Activated T-helper 17 cell treated with anti-CD3 and anti-CD28 coated beads, Interleukin-2, amount 50 U/mL, for 72 hours (primary cell): Measurements from ENCODE around the gene ADGRL3. TPM values are rescaled to one million over a fixed set of nuclear protein-coding genes. Genes with fewer than 3 reads are reported as not detected.

Experiments used
- ATAC-seq: fragments of 150-1000 bp; cut with Tn5 transposase; replicated peaks from 2 replicates; pipeline ENCODE4 v1.10.0; 2021; ENCODE audit warnings: mild to moderate bottlenecking, moderate library complexity
- H3K27ac Mint-ChIP-seq: one replicate; pipeline ENCODE4 v1.8.0; 2022; ENCODE audit warnings: mixed read lengths
- H3K27me3 Mint-ChIP-seq: one replicate; pipeline ENCODE4 v1.8.0; 2022; ENCODE audit warnings: mixed read lengths
- H3K36me3 Mint-ChIP-seq: one replicate; pipeline ENCODE4 v1.8.0; 2022; ENCODE audit warnings: low read depth, mild to moderate bottlenecking, mixed read lengths
- H3K4me1 Mint-ChIP-seq: one replicate; pipeline ENCODE4 v1.8.0; 2022; ENCODE audit warnings: mixed read lengths
- H3K4me3 Mint-ChIP-seq: one replicate; pipeline ENCODE4 v1.8.0; 2022; ENCODE audit warnings: mild to moderate bottlenecking, mixed read lengths
- H3K9me3 Mint-ChIP-seq: one replicate; pipeline ENCODE4 v1.8.0; 2022; ENCODE audit warnings: mixed read lengths
- total RNA-seq, 2 donors: library from RNA; stranded (reverse); gene quantifications; one replicate each; pipeline ENCODE4 v1.2.3, GENCODE V29; 2022

Gene ADGRL3
- total RNA-seq, 2 donors from 2014 or later = not detected

- no peak for ATAC-seq
- no peaks in the 10 kb centered on the region for H3K27me3 Mint-ChIP-seq
- H3K4me3 Mint-ChIP-seq = no peak overlapping the region
- H3K27ac Mint-ChIP-seq = no peak overlapping the region
- H3K9me3 Mint-ChIP-seq = no peaks in the 10 kb centered on the region
- H3K4me1 Mint-ChIP-seq = no peaks in the 10 kb centered on the region
- no peaks in the 10 kb centered on the region for H3K36me3 Mint-ChIP-seq
Measured at GRCh38 chr4:61666244-61666643, 466.1 kb downstream of the ADGRL3 start.

DNA sequence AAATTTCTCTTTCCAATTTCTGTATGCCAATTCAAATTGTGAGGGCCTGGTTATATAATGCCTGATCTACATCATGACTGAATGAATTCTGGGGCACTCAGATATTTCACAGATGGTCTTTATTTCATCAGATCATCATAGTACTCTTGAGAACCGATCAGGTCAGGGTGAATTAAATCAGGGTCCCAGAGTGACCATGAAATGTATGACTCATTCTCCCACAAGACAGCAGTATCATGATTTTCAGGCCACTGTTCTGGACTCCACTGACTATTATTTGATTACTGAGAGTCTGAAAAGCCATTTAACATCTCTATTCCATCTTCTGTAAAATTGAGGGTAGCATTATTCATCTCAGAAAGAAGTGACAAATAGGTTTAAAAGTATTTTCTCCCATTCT lies 471.5 kb downstream of the ADGRL3 start:
- Mint-ChIP-seq H3K4me1 (no peaks in the 10 kb centered on the region), H3K9me3 (peaks cover 5% of the 10 kb centered on the region), H3K27ac (no peak overlapping the region), H3K4me3 (no peak overlapping the region), H3K36me3 (no peaks in the 10 kb centered on the region), H3K27me3 (no peaks in the 10 kb centered on the region)
- ATAC-seq = no peak

DNA sequence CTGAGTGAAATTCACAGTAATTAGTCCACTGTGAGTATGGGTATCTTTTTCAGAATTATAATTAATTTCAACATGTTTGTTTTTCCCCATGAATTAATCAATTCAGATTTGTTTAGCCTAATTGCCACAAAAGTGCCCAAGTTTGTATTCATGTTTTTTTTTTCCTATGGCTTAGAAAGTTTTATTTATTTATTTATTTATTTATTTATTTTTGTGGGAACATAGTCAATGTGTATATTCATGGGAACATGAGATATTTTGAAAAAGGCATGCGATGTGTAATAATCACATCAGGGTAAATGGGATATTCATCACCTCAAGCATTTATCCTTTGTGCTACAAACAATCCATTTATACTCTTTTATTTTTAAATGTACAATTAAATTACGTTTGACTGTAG lies 475.3 kb downstream of the ADGRL3 start:
- H3K9me3 Mint-ChIP-seq = peaks cover 5% of the 10 kb centered on the region
- H3K4me3 Mint-ChIP-seq = no peak overlapping the region
- H3K4me1 Mint-ChIP-seq = no peaks in the 10 kb centered on the region
- ATAC-seq = no peak
- H3K36me3 Mint-ChIP-seq = no peaks in the 10 kb centered on the region
- H3K27me3 Mint-ChIP-seq = no peaks in the 10 kb centered on the region
- H3K27ac Mint-ChIP-seq = no peak overlapping the region

DNA sequence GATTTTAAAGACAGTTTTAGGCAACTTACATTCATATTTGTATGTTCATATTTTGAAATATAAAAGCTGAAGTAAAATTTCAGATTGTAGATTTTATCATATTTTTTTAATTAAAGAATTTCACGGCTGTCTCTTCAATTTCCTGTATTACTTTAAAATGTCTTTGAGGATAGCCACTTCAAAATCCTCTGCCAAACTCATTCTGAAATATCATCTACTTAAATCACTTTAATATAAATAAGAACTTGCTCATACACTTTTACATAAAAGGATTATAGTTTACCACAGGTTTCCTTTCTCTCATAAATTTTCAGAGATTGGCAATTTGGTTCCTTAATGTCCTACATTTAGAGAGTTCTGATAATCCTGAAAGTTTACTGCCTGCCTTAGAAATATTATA lies 478.2 kb downstream of the ADGRL3 start:
- Mint-ChIP-seq H3K27me3 (no peaks in the 10 kb centered on the region), H3K27ac (no peak overlapping the region)

GRCh38 chr4:61693520-61693919 lies 493.4 kb downstream of the ADGRL3 start:
- Mint-ChIP-seq H3K4me1 (no peaks in the 10 kb centered on the region), H3K4me3 (no peak overlapping the region), H3K36me3 (no peaks in the 10 kb centered on the region), H3K27ac (no peak overlapping the region), H3K9me3 (no peaks in the 10 kb centered on the region), H3K27me3 (no peaks in the 10 kb centered on the region)
- ATAC-seq = no peak

More for the DNA sequence above, 478.2 kb downstream of the ADGRL3 start:
- ATAC-seq = no peak
- H3K36me3 Mint-ChIP-seq = no peaks in the 10 kb centered on the region
- no peak overlapping the region for H3K4me3 Mint-ChIP-seq
- no peaks in the 10 kb centered on the region for H3K4me1 Mint-ChIP-seq
- peaks cover 6% of the 10 kb centered on the region for H3K9me3 Mint-ChIP-seq

- H3K36me3 Mint-ChIP-seq = no peaks in the 10 kb centered on the region
- H3K4me1 Mint-ChIP-seq = no peaks in the 10 kb centered on the region
- ATAC-seq = no peak
- no peaks in the 10 kb centered on the region for H3K27me3 Mint-ChIP-seq
- no peak overlapping the region for H3K4me3 Mint-ChIP-seq
- no peak overlapping the region for H3K27ac Mint-ChIP-seq
- H3K9me3 Mint-ChIP-seq = peaks cover 3% of the 10 kb centered on the region
Measured at GRCh38 chr4:61714387-61714911, 514.3 kb downstream of the ADGRL3 start.

- H3K9me3 Mint-ChIP-seq = peaks cover 5% of the 10 kb centered on the region
- H3K4me1 Mint-ChIP-seq = no peaks in the 10 kb centered on the region
- H3K27ac Mint-ChIP-seq = no peak overlapping the region
- ATAC-seq = no peak
- no peak overlapping the region for H3K4me3 Mint-ChIP-seq
- H3K36me3 Mint-ChIP-seq = no peaks in the 10 kb centered on the region
- H3K27me3 Mint-ChIP-seq = no peaks in the 10 kb centered on the region
Measured at GRCh38 chr4:61716426-61716825, 516.3 kb downstream of the ADGRL3 start.

GRCh38 chr4:61723492-61723891 lies 523.4 kb downstream of the ADGRL3 start:
- ATAC-seq = no peak
- H3K36me3 Mint-ChIP-seq = no peaks in the 10 kb centered on the region
- no peak overlapping the region for H3K4me3 Mint-ChIP-seq
- H3K27ac Mint-ChIP-seq = no peak overlapping the region
- peaks cover 6% of the 10 kb centered on the region for H3K9me3 Mint-ChIP-seq
- no peaks in the 10 kb centered on the region for H3K4me1 Mint-ChIP-seq
- H3K27me3 Mint-ChIP-seq = no peaks in the 10 kb centered on the region

DNA sequence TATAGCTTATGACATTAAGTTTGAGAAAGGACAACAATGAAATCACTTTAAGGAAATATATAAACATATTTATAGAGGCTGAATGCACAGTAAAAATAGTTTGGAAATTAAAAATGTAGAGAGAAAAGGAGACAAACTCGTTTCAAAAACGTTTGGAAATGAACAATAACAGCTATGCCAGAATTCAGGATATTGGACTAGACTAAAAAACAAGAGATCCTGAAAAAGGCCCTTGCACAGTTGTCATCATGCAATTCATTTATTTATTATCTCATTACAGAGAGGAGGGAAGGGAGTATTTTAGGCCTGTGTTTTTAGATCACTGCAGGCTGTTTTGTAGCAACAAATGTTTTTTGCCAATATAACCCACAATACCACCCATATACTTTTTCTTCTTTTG lies 527.2 kb downstream of the ADGRL3 start:
- no peak overlapping the region for H3K4me3 Mint-ChIP-seq
- H3K9me3 Mint-ChIP-seq = peaks cover 7% of the 10 kb centered on the region
- no peaks in the 10 kb centered on the region for H3K4me1 Mint-ChIP-seq
- no peak for ATAC-seq
- no peaks in the 10 kb centered on the region for H3K27me3 Mint-ChIP-seq
- H3K27ac Mint-ChIP-seq = no peak overlapping the region
- H3K36me3 Mint-ChIP-seq = no peaks in the 10 kb centered on the region

GRCh38 chr4:61734409-61734808 lies 534.3 kb downstream of the ADGRL3 start:
- peaks cover 11% of the 10 kb centered on the region for H3K9me3 Mint-ChIP-seq
- no peaks in the 10 kb centered on the region for H3K36me3 Mint-ChIP-seq
- no peak for ATAC-seq
- H3K27ac Mint-ChIP-seq = no peak overlapping the region
- no peaks in the 10 kb centered on the region for H3K4me1 Mint-ChIP-seq
- H3K27me3 Mint-ChIP-seq = no peaks in the 10 kb centered on the region
- no peak overlapping the region for H3K4me3 Mint-ChIP-seq

DNA sequence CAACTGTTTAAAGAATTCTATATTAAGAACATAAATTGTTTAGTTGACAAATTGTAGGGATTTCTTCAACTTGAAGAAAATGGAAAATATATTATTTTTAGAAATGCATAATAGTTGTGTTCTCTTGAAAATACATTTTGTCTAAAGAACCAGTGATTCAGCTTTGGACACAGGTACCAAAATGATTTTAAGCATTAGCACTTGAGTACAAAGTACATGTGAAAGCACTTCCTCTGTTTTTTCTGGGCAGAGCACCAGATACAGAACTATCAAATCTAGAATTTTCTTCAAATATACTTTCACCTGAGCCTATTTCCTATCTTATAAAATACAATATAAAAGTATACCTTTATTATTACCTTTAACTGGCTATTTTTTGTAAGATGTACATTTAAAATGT lies 539.8 kb downstream of the ADGRL3 start:
- peaks cover 5% of the 10 kb centered on the region for H3K9me3 Mint-ChIP-seq
- H3K4me3 Mint-ChIP-seq = no peak overlapping the region
- no peak for ATAC-seq
- H3K4me1 Mint-ChIP-seq = no peaks in the 10 kb centered on the region
- H3K36me3 Mint-ChIP-seq = no peaks in the 10 kb centered on the region
- H3K27me3 Mint-ChIP-seq = no peaks in the 10 kb centered on the region
- H3K27ac Mint-ChIP-seq = no peak overlapping the region

- H3K27me3 Mint-ChIP-seq = no peaks in the 10 kb centered on the region
- H3K36me3 Mint-ChIP-seq = no peaks in the 10 kb centered on the region
- peaks cover 4% of the 10 kb centered on the region for H3K9me3 Mint-ChIP-seq
- no peak overlapping the region for H3K27ac Mint-ChIP-seq
- H3K4me1 Mint-ChIP-seq = no peaks in the 10 kb centered on the region
- no peak for ATAC-seq
- no peak overlapping the region for H3K4me3 Mint-ChIP-seq
Measured at GRCh38 chr4:61740886-61741285, 540.8 kb downstream of the ADGRL3 start.

- no peaks in the 10 kb centered on the region for H3K36me3 Mint-ChIP-seq
- peaks cover 4% of the 10 kb centered on the region for H3K9me3 Mint-ChIP-seq
- H3K4me1 Mint-ChIP-seq = no peaks in the 10 kb centered on the region
- no peak overlapping the region for H3K4me3 Mint-ChIP-seq
- no peak for ATAC-seq
- H3K27ac Mint-ChIP-seq = no peak overlapping the region
- no peaks in the 10 kb centered on the region for H3K27me3 Mint-ChIP-seq
Measured at GRCh38 chr4:61741327-61742096, 541.4 kb downstream of the ADGRL3 start.

GRCh38 chr4:61750810-61751209 lies 550.7 kb downstream of the ADGRL3 start:
- no peaks in the 10 kb centered on the region for H3K27me3 Mint-ChIP-seq
- no peaks in the 10 kb centered on the region for H3K36me3 Mint-ChIP-seq
- H3K9me3 Mint-ChIP-seq = peaks cover 5% of the 10 kb centered on the region
- no peaks in the 10 kb centered on the region for H3K4me1 Mint-ChIP-seq
- H3K4me3 Mint-ChIP-seq = no peak overlapping the region
- no peak for ATAC-seq
- H3K27ac Mint-ChIP-seq = no peak overlapping the region

DNA sequence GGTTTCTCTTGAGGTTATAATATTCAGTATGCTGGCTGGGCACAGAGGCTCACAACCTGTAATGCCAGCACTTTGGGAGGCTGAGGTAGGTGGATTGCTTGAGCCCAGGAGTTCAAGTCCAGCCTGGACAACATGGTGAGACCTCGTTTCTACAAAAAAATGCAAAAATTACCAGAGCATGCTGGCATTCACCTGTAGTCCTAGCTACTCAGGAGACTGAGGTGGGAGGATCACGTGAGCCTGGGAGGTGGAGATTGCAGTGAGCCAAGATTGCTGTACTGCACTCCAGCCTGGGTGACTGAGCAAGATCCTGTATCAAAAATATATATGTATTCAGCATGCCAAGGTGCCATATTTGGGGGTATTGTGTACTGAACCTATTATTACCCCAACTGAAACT lies 552.5 kb downstream of the ADGRL3 start:
- Mint-ChIP-seq H3K27ac (no peak overlapping the region), H3K4me1 (no peaks in the 10 kb centered on the region), H3K4me3 (no peak overlapping the region), H3K9me3 (peaks cover 5% of the 10 kb centered on the region), H3K27me3 (no peaks in the 10 kb centered on the region), H3K36me3 (no peaks in the 10 kb centered on the region)
- no peak for ATAC-seq
